SJSA1 (cell line): ENCODE measurements around the gene ENOX1. TPM values are rescaled to one million over a fixed set of nuclear protein-coding genes. Genes with fewer than 3 reads are reported as not detected.

Source experiments
- DNase-seq, 2 experiments: peaks; one replicate each; pipeline ENCODE4 v3.0.0-alpha.2; 2015 to 2020; ENCODE audit warnings: low spot score in 2 of 2, low read depth in 1 of 2
- H3K27ac ChIP-seq: fragments of 250-450 bp; sonication (Bioruptor Pico); 2 replicates; pipeline ENCODE4 v1.5.1; 2020; ENCODE audit warnings: mild to moderate bottlenecking, moderate library complexity
- H3K27me3 ChIP-seq: fragments of 250-450 bp; sonication (Bioruptor Pico); replicated peaks from 2 replicates; pipeline ENCODE4 v1.5.1; 2020; ENCODE audit warnings: mild to moderate bottlenecking, moderate library complexity
- H3K36me3 ChIP-seq: fragments of 250-450 bp; sonication (Bioruptor Pico); 2 replicates; pipeline ENCODE4 v1.5.1; 2020; ENCODE audit warnings: mild to moderate bottlenecking
- H3K4me1 ChIP-seq: fragments of 250-450 bp; sonication (Bioruptor Pico); replicated peaks from 2 replicates; pipeline ENCODE4 v1.6.1; 2021; ENCODE audit warnings: mild to moderate bottlenecking
- H3K4me3 ChIP-seq: fragments of 250-450 bp; sonication (Bioruptor Pico); 2 replicates; pipeline ENCODE4 v1.5.1; 2020; ENCODE audit warnings: mild to moderate bottlenecking
- H3K9me3 ChIP-seq: fragments of 250-450 bp; sonication (Bioruptor Pico); replicated peaks from 2 replicates; pipeline ENCODE4 v1.5.1; 2020; ENCODE audit warnings: mild to moderate bottlenecking
- total RNA-seq: library from RNA; depleted of rRNA; stranded (reverse); fragments of >200 nt; shearing (Covaris generic); gene quantifications from 2 replicates; pipeline ENCODE4 v1.2.3, GENCODE V29; 2014

The ENOX1 gene
- total RNA-seq, 1 experiment from 2014 or later: 1.3 TPM

- H3K9me3 ChIP-seq: no peaks in the 10 kb centered on the region
- H3K27me3 ChIP-seq: no peaks in the 10 kb centered on the region
- no peak overlapping the region for H3K4me3 ChIP-seq
- DNase-seq: no peak
- no peaks in the 10 kb centered on the region for H3K4me1 ChIP-seq
- H3K27ac ChIP-seq: no peak overlapping the region
- no peaks in the 10 kb centered on the region for H3K36me3 ChIP-seq
Measured at GRCh38 chr13:43473437-43473836, 313.3 kb downstream of the ENOX1 start.

- no peaks in the 10 kb centered on the region for H3K4me1 ChIP-seq
- H3K4me3 ChIP-seq: no peak overlapping the region
- H3K27ac ChIP-seq: no peak overlapping the region
- no peaks in the 10 kb centered on the region for H3K9me3 ChIP-seq
- H3K36me3 ChIP-seq: no peaks in the 10 kb centered on the region
- no peaks in the 10 kb centered on the region for H3K27me3 ChIP-seq
- no peak for DNase-seq
Measured at GRCh38 chr13:43472980-43473379, 313.8 kb downstream of the ENOX1 start.

GRCh38 chr13:43472339-43472738 is 314.4 kb downstream of the ENOX1 start:
- Histone ChIP-seq H3K36me3 (no peaks in the 10 kb centered on the region), H3K27me3 (no peaks in the 10 kb centered on the region), H3K4me1 (no peaks in the 10 kb centered on the region), H3K9me3 (no peaks in the 10 kb centered on the region), H3K27ac (no peak overlapping the region), H3K4me3 (no peak overlapping the region)
- no peak for DNase-seq

GRCh38 chr13:43470610-43471009 is 316.2 kb downstream of the ENOX1 start:
- Histone ChIP-seq H3K4me1 (no peaks in the 10 kb centered on the region), H3K27ac (no peak overlapping the region), H3K36me3 (no peaks in the 10 kb centered on the region), H3K4me3 (no peak overlapping the region), H3K9me3 (no peaks in the 10 kb centered on the region), H3K27me3 (no peaks in the 10 kb centered on the region)
- no peak for DNase-seq

GRCh38 chr13:43469791-43470190 is 317.0 kb downstream of the ENOX1 start:
- Histone ChIP-seq H3K27ac (no peak overlapping the region), H3K27me3 (no peaks in the 10 kb centered on the region), H3K4me1 (no peaks in the 10 kb centered on the region), H3K36me3 (no peaks in the 10 kb centered on the region), H3K9me3 (no peaks in the 10 kb centered on the region), H3K4me3 (no peak overlapping the region)
- no peak for DNase-seq

GRCh38 chr13:43464578-43465264 is 322.1 kb downstream of the ENOX1 start:
- H3K9me3 ChIP-seq: no peaks in the 10 kb centered on the region
- no peaks in the 10 kb centered on the region for H3K27me3 ChIP-seq
- no peak overlapping the region for H3K27ac ChIP-seq
- no peak for DNase-seq
- no peak overlapping the region for H3K4me3 ChIP-seq
- H3K36me3 ChIP-seq: no peaks in the 10 kb centered on the region
- H3K4me1 ChIP-seq: no peaks in the 10 kb centered on the region

- no peak for DNase-seq
- Histone ChIP-seq H3K27me3 (no peaks in the 10 kb centered on the region), H3K4me3 (no peak overlapping the region), H3K9me3 (no peaks in the 10 kb centered on the region), H3K27ac (no peak overlapping the region), H3K4me1 (no peaks in the 10 kb centered on the region), H3K36me3 (no peaks in the 10 kb centered on the region)
Measured at GRCh38 chr13:43448605-43449336, 338.0 kb downstream of the ENOX1 start.

- Histone ChIP-seq H3K4me1 (no peaks in the 10 kb centered on the region), H3K9me3 (no peaks in the 10 kb centered on the region), H3K27ac (no peak overlapping the region), H3K4me3 (no peak overlapping the region), H3K27me3 (no peaks in the 10 kb centered on the region), H3K36me3 (no peaks in the 10 kb centered on the region)
- DNase-seq: no peak
Measured at GRCh38 chr13:43446126-43446525, 340.6 kb downstream of the ENOX1 start.

GRCh38 chr13:43445668-43446067 is 341.1 kb downstream of the ENOX1 start:
- Histone ChIP-seq H3K27ac (no peak overlapping the region), H3K9me3 (no peaks in the 10 kb centered on the region), H3K36me3 (no peaks in the 10 kb centered on the region), H3K4me1 (no peaks in the 10 kb centered on the region), H3K27me3 (no peaks in the 10 kb centered on the region), H3K4me3 (no peak overlapping the region)
- DNase-seq: no peak

- no peak overlapping the region for H3K4me3 ChIP-seq
- no peaks in the 10 kb centered on the region for H3K4me1 ChIP-seq
- no peak overlapping the region for H3K27ac ChIP-seq
- no peaks in the 10 kb centered on the region for H3K9me3 ChIP-seq
- no peak for DNase-seq
- no peaks in the 10 kb centered on the region for H3K36me3 ChIP-seq
- no peaks in the 10 kb centered on the region for H3K27me3 ChIP-seq
Measured at GRCh38 chr13:43444081-43444480, 342.7 kb downstream of the ENOX1 start.

GRCh38 chr13:43441899-43442499 is 344.8 kb downstream of the ENOX1 start:
- H3K4me1 ChIP-seq: no peaks in the 10 kb centered on the region
- H3K36me3 ChIP-seq: no peaks in the 10 kb centered on the region
- DNase-seq: no peak
- H3K9me3 ChIP-seq: no peaks in the 10 kb centered on the region
- H3K27me3 ChIP-seq: no peaks in the 10 kb centered on the region
- no peak overlapping the region for H3K4me3 ChIP-seq
- H3K27ac ChIP-seq: no peak overlapping the region

- H3K36me3 ChIP-seq: no peaks in the 10 kb centered on the region
- no peak overlapping the region for H3K4me3 ChIP-seq
- H3K9me3 ChIP-seq: no peaks in the 10 kb centered on the region
- H3K4me1 ChIP-seq: no peaks in the 10 kb centered on the region
- H3K27ac ChIP-seq: no peak overlapping the region
- DNase-seq: no peak
- H3K27me3 ChIP-seq: no peaks in the 10 kb centered on the region
Measured at GRCh38 chr13:43441464-43441863, 345.3 kb downstream of the ENOX1 start.

GRCh38 chr13:43434191-43434590 is 352.6 kb downstream of the ENOX1 start:
- Histone ChIP-seq H3K4me1 (no peaks in the 10 kb centered on the region), H3K27me3 (no peaks in the 10 kb centered on the region), H3K27ac (no peak overlapping the region), H3K36me3 (no peaks in the 10 kb centered on the region), H3K4me3 (no peak overlapping the region), H3K9me3 (no peaks in the 10 kb centered on the region)
- DNase-seq: no peak

GRCh38 chr13:43433691-43434141 is 353.1 kb downstream of the ENOX1 start:
- H3K27me3 ChIP-seq: no peaks in the 10 kb centered on the region
- H3K4me1 ChIP-seq: no peaks in the 10 kb centered on the region
- H3K4me3 ChIP-seq: no peak overlapping the region
- DNase-seq: no peak
- no peak overlapping the region for H3K27ac ChIP-seq
- no peaks in the 10 kb centered on the region for H3K9me3 ChIP-seq
- no peaks in the 10 kb centered on the region for H3K36me3 ChIP-seq
